HG03439 (cell line): ENCODE measurements around the gene OLFML1.

Experiments
- ATAC-seq: cut with Tn5 transposase; IDR thresholded peaks from one replicate; pipeline ENCODE4 v1.9.1; 2021; ENCODE audit warnings: mild to moderate bottlenecking, moderate library complexity; ENCODE audit not compliant: unreplicated experiment

The OLFML1 gene

GRCh38 chr11:7485186-7486097, at the start of gene OLFML1:
TSS of gene OLFML1 (plus strand) at chr11:7485506. CDS start at chr11:7485876, 370 bp downstream.
- ATAC-seq = no peak

- ATAC-seq = no peak
Observed at GRCh38 chr11:7436146-7436545, 49.2 kb upstream of the OLFML1 start.

GRCh38 chr11:7436657-7437056, 48.6 kb upstream of the OLFML1 start:
- ATAC-seq = no peak

GRCh38 chr11:7437696-7438095, 47.6 kb upstream of the OLFML1 start:
- no peak for ATAC-seq

GRCh38 chr11:7439746-7440320, 45.5 kb upstream of the OLFML1 start:
- no peak for ATAC-seq

GRCh38 chr11:7442588-7443215, 42.6 kb upstream of the OLFML1 start:
- ATAC-seq = peak; percentile 87

GRCh38 chr11:7444091-7444981, 41.0 kb upstream of the OLFML1 start:
- no peak for ATAC-seq

GRCh38 chr11:7445564-7445963, 39.7 kb upstream of the OLFML1 start:
- ATAC-seq = no peak

- ATAC-seq = no peak
Observed at GRCh38 chr11:7448201-7448600, 37.1 kb upstream of the OLFML1 start.

- ATAC-seq = no peak
Observed at GRCh38 chr11:7449211-7449840, 36.0 kb upstream of the OLFML1 start.

GRCh38 chr11:7449841-7450214, 35.5 kb upstream of the OLFML1 start:
- no peak for ATAC-seq

GRCh38 chr11:7450836-7451235, 34.5 kb upstream of the OLFML1 start:
- no peak for ATAC-seq

GRCh38 chr11:7451520-7451919, 33.8 kb upstream of the OLFML1 start:
- no peak for ATAC-seq

- ATAC-seq = no peak
Observed at GRCh38 chr11:7451952-7452494, 33.3 kb upstream of the OLFML1 start.

- no peak for ATAC-seq
Observed at GRCh38 chr11:7454854-7455253, 30.5 kb upstream of the OLFML1 start.

- no peak for ATAC-seq
Observed at GRCh38 chr11:7457211-7457610, 28.1 kb upstream of the OLFML1 start.

- no peak for ATAC-seq
Observed at GRCh38 chr11:7462706-7463105, 22.6 kb upstream of the OLFML1 start.

- no peak for ATAC-seq
Observed at GRCh38 chr11:7467652-7468051, 17.7 kb upstream of the OLFML1 start.

- ATAC-seq = no peak
Observed at GRCh38 chr11:7469351-7469865, 15.9 kb upstream of the OLFML1 start.

GRCh38 chr11:7471071-7471470, 14.2 kb upstream of the OLFML1 start:
- ATAC-seq = no peak
